PFSK-1 (cell line): ENCODE data around the gene CACNA1C.

ENCODE experiments used
- FOXP2 ChIP-seq: optimal IDR thresholded peaks from 2 replicates; pipeline ENCODE3; 2011; ENCODE audit warnings: borderline replicate concordance, control low read depth, inconsistent platforms; ENCODE audit not compliant: insufficient read depth; ENCODE audit errors: extremely low read length, extremely low read depth
- POLR2AphosphoS5 ChIP-seq: IDR thresholded peaks from 2 replicates; pipeline ENCODE4 v1.6.1; 2012; ENCODE audit warnings: low read depth, mild to moderate bottlenecking, control low read depth, low read length, moderate library complexity
- SIN3A ChIP-seq: IDR thresholded peaks from 2 replicates; pipeline ENCODE4 v1.6.1; 2012; ENCODE audit warnings: mild to moderate bottlenecking, low read length, moderate library complexity, borderline replicate concordance; ENCODE audit not compliant: insufficient read depth
- TAF1 ChIP-seq: IDR thresholded peaks from 2 replicates; pipeline ENCODE4 v1.6.1; 2012; ENCODE audit warnings: low read length, control low read depth, borderline replicate concordance; ENCODE audit not compliant: insufficient read depth
- TF ChIP-seq, protein P1 (sequence below), 2 experiments: IDR thresholded peaks; 2 replicates each; pipeline versions ENCODE4 v1.6.1 to v1.8.0; 2011 to 2012; ENCODE audit warnings: low read depth in 2 of 2, low read length in 2 of 2, control low read depth in 1 of 2, inconsistent platforms in 1 of 2, mild to moderate bottlenecking in 1 of 2, moderate library complexity in 1 of 2; ENCODE audit not compliant: insufficient read depth in 1 of 2

The CACNA1C gene

DNA sequence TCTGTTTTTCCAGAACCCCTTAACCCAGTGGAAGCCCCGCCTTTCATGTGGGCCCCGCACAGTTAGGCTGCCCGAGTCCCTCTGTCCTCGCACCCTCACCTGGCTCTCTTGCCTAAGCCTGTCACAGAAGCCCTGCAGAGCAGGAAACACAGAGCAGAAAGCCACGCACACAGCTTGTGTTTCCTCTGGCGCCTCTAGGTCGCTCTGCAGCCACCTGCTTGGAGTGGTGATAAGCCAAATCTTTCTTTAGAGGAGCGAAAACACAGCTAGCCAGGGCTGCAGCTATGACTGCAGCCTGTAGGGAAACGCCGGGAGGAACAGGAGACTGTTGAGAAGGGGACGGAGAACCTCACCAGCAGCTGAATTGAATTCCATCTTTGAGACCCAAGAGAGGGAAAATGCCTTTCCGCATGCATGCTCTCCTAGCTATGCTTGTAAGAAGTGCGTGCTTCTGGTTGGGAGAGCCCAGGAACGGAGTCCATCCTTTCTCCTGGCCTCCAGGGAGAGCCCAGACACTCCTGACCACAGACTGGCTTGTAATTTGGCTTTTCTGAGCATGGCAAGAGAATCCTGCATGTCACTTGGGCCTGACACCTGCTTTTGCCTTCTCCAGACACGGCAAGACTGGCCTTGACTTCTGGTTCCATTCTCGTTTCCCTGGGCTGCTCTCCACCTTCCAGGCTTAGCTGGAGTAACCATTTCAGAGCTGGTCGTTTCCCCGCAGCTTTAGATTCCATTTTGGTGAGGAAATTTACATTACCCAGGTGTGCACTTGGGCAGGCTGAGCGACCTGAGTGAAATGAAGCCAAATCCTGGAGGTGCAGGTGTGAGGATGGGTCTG, 301.6 kb downstream of the CACNA1C start:
- TF ChIP-seq FOXP2 (no peak), TAF1 (no peak), SIN3A (no peak), POLR2AphosphoS5 (no peak)
- TF ChIP-seq, protein P1, sequence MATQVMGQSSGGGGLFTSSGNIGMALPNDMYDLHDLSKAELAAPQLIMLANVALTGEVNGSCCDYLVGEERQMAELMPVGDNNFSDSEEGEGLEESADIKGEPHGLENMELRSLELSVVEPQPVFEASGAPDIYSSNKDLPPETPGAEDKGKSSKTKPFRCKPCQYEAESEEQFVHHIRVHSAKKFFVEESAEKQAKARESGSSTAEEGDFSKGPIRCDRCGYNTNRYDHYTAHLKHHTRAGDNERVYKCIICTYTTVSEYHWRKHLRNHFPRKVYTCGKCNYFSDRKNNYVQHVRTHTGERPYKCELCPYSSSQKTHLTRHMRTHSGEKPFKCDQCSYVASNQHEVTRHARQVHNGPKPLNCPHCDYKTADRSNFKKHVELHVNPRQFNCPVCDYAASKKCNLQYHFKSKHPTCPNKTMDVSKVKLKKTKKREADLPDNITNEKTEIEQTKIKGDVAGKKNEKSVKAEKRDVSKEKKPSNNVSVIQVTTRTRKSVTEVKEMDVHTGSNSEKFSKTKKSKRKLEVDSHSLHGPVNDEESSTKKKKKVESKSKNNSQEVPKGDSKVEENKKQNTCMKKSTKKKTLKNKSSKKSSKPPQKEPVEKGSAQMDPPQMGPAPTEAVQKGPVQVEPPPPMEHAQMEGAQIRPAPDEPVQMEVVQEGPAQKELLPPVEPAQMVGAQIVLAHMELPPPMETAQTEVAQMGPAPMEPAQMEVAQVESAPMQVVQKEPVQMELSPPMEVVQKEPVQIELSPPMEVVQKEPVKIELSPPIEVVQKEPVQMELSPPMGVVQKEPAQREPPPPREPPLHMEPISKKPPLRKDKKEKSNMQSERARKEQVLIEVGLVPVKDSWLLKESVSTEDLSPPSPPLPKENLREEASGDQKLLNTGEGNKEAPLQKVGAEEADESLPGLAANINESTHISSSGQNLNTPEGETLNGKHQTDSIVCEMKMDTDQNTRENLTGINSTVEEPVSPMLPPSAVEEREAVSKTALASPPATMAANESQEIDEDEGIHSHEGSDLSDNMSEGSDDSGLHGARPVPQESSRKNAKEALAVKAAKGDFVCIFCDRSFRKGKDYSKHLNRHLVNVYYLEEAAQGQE (IDR thresholded peaks at IDR 0.05; ENCODE audit: insufficient read depth in 1 of 2, low read depth in 2 of 2, low read length in 2 of 2) = no peak

DNA sequence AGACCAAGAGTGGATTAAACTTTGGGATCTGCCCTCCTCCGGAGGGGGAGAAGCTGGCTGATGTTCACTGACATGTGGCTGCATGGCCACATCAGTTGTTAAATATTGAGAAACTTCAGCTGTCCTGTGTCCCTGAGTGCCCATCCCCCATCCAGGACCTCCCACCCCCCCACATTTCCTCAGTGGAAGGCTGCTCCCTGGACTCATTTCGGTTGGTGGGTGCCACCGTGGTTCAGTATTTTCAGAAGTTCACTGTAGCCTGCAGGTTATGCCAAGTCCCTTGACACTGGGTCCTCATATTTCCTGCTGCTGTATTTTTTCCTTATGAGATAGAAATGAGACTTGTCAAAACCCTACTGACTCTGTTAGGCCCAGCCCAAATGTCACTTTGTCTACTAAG, 302.4 kb downstream of the CACNA1C start:
- TF ChIP-seq TAF1 (no peak), POLR2AphosphoS5 (no peak)

DNA sequence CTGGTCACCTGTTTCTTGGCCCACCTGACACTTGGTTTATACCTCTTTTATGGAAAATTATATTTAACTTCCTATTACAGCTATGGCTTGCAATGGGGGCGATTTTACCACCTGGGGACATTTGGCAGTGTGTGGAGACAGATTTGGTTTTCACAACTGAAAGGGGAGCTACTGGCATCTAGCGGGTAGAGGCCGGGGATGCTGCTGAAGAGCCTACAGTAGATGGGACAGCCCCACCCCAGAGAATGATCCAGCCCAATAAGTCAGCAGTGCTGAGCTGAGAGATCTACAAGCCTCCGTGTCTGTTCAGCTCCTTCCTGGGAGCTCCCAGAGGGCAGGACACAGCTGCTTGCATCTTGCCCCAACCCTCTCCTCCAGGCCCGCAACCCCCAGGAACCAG, 302.8 kb downstream of the CACNA1C start:
- TF ChIP-seq FOXP2 (no peak), POLR2AphosphoS5 (no peak), SIN3A (no peak), TAF1 (no peak)
- TF ChIP-seq, protein P1 (IDR thresholded peaks at IDR 0.05; ENCODE audit: insufficient read depth in 1 of 2, low read depth in 2 of 2, low read length in 2 of 2) = no peak

DNA sequence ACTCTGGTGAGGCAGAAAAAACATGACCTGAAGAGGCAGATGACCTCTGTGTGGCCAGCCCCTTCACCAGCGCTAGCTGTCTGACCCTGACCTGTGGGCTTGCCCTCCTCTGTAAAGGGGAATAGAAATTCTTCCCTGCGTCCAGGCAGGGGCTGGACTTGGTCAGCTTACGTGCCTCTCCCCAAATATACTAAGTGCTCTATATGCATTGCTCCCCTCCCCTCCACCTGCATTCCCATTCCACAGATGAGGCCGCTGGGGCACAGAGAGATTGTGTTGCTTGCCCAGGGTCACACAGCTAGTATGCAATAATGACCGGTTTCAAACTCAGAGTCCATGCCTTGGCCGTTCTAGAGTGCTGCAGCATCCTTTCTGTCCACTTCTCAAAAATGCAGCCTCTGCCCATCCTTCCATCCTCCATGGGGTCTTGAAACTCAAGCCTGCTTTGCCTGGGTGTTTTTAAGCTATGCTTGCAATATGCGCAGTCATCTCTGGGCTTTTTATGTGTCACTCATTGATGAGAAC, 303.9 kb downstream of the CACNA1C start:
- TF ChIP-seq, protein P1 (IDR thresholded peaks at IDR 0.05; ENCODE audit: insufficient read depth in 1 of 2, low read depth in 2 of 2, low read length in 2 of 2) = no peak
- no peak for TF ChIP-seq POLR2AphosphoS5
- no peak for TF ChIP-seq TAF1
- no peak for TF ChIP-seq FOXP2
- no peak for TF ChIP-seq SIN3A

DNA sequence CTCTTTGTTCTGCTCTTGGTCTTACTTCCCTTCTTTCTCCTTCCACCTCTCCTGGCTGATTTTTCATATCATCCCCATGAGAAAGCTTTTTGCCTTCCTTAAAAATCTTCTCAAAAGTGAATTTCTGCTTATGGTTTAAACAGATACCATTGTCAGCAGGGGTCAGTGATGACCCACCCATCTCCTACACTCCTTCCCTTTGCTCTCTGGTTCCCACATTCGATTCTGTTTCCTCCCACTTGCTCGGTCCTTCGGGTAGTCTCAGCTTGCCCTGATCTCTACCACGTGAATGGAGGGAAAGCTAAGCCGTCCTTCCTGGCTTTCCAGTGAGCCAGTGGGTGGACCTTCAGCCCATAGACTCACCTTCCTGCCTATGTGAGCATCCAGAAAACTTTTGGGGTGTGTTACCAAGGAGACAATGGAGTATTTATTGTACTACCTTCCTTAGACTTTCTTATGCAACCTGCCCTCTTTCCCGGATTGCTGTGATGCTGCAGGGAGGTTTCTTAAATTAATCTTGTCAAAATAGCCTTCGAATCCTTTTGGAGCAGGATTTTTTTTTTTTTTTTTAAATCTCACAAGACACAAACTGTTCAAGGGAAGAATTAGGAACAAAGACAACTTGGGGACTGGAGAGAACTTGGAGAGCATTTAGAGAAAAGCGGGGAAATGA, 306.3 kb downstream of the CACNA1C start:
- TF ChIP-seq, protein P1 (IDR thresholded peaks at IDR 0.05; ENCODE audit: insufficient read depth in 1 of 2, low read depth in 2 of 2, low read length in 2 of 2) = no peak
- TF ChIP-seq FOXP2 (no peak), POLR2AphosphoS5 (no peak), SIN3A (no peak)
